Hepatocyte (in vitro differentiated cells): ENCODE measurements around the gene PVALEF. TPM values are rescaled to one million over a fixed set of nuclear protein-coding genes. Genes with fewer than 3 reads are reported as not detected.

ENCODE experiments used
- DNase-seq: peaks from one replicate; pipeline ENCODE4 v3.0.0-alpha.2; 2016; ENCODE audit warnings: low spot score
- H2AFZ ChIP-seq: fragments of 200-600 bp; sonication (generic); 2 replicates; pipeline ENCODE4 v1.6.0; 2016; ENCODE audit warnings: antibody characterized with exemption, mild to moderate bottlenecking
- H3K27ac ChIP-seq: fragments of 200-600 bp; sonication (generic); 2 replicates; pipeline ENCODE4 v1.5.1; 2016; ENCODE audit warnings: mild to moderate bottlenecking
- H3K27me3 ChIP-seq: fragments of 200-600 bp; sonication (generic); 2 replicates; pipeline ENCODE4 v1.6.1; 2016
- H3K36me3 ChIP-seq: fragments of 200-600 bp; sonication (generic); replicated peaks from 2 replicates; pipeline ENCODE4 v1.5.1; 2016; ENCODE audit warnings: low read depth; ENCODE audit not compliant: insufficient read depth
- H3K4me1 ChIP-seq: fragments of 200-600 bp; sonication (generic); 2 replicates; pipeline ENCODE4 v1.5.1; 2016; ENCODE audit warnings: mild to moderate bottlenecking, moderate library complexity; ENCODE audit not compliant: insufficient read depth
- H3K4me2 ChIP-seq: fragments of 200-600 bp; sonication (generic); 2 replicates; pipeline ENCODE4 v1.6.0; 2016
- H3K4me3 ChIP-seq: fragments of 200-600 bp; sonication (generic); 2 replicates; pipeline ENCODE4 v1.5.1; 2016; ENCODE audit warnings: mild to moderate bottlenecking
- H3K79me2 ChIP-seq: fragments of 200-600 bp; sonication (generic); 2 replicates; pipeline ENCODE4 v1.6.0; 2017; ENCODE audit warnings: mild to moderate bottlenecking
- H3K9me2 ChIP-seq: fragments of 200-600 bp; sonication (generic); replicated peaks from 2 replicates; pipeline ENCODE4 v1.6.0; 2017; ENCODE audit warnings: mild to moderate bottlenecking; ENCODE audit not compliant: insufficient read depth
- H3K9me3 ChIP-seq: fragments of 200-600 bp; sonication (generic); 2 replicates; pipeline ENCODE4 v1.5.1; 2016; ENCODE audit warnings: low read depth, mild to moderate bottlenecking
- H4K20me1 ChIP-seq: fragments of 200-600 bp; sonication (generic); 2 replicates; pipeline ENCODE4 v1.6.0; 2016; ENCODE audit warnings: mild to moderate bottlenecking; ENCODE audit not compliant: insufficient read depth, poor library complexity, severe bottlenecking
- CTCF ChIP-seq: fragments of 200-600 bp; sonication (generic); IDR thresholded peaks from 2 replicates; pipeline ENCODE4 v1.5.1; 2016; ENCODE audit warnings: antibody characterized with exemption, mild to moderate bottlenecking; ENCODE audit not compliant: poor library complexity
- EZH2 ChIP-seq: fragments of 200-600 bp; sonication (generic); IDR thresholded peaks from 2 replicates; pipeline ENCODE4 v1.6.1; 2016; ENCODE audit warnings: antibody characterized with exemption, mild to moderate bottlenecking, borderline replicate concordance
- EZH2phosphoT487 ChIP-seq: fragments of 200-600 bp; sonication (generic); IDR thresholded peaks from one replicate; pipeline ENCODE4 v1.6.1; 2018; ENCODE audit warnings: antibody characterized with exemption, mild to moderate bottlenecking, low read depth, moderate library complexity; ENCODE audit not compliant: unreplicated experiment, severe bottlenecking
- WGBS: methylation state at CpG from one replicate; pipeline ENCODE4 v1.1.6; 2016; ENCODE audit warnings: low lambda C conversion rate; ENCODE audit errors: missing lambda C conversion rate; 5-methylcytosine and 5-hydroxymethylcytosine counted together
- polyA plus RNA-seq: library from polyadenylated mRNA; unstranded; fragments of >200 nt; fragmentation: Nextera tagmentation; extraction: Ambion mirVana; gene quantifications from 2 replicates; pipeline ENCODE4 v1.2.1, GENCODE V29; 2016
- total RNA-seq: library from RNA; depleted of rRNA; stranded (reverse); fragments of >200 nt; gene quantifications from 2 replicates; pipeline ENCODE4 v1.2.3, GENCODE V29; 2014

The PVALEF gene
- total and polyA plus RNA-seq, 2 experiments from 2014 or later, result 0.15 TPM; not detected in 1

- 85% methylated on average over 8 of the region's 8 CpGs for WGBS
- no peak overlapping the region for H3K4me3 ChIP-seq
- H3K36me3 ChIP-seq, result no peaks in the 10 kb centered on the region
- no peaks in the 10 kb centered on the region for H4K20me1 ChIP-seq
- H3K79me2 ChIP-seq, result no peaks in the 10 kb centered on the region
- H3K4me2 ChIP-seq, result no peak overlapping the region
- peaks cover 5% of the 10 kb centered on the region for H3K4me1 ChIP-seq
- no peak for DNase-seq
- no peaks in the 10 kb centered on the region for H3K9me3 ChIP-seq
- H3K27ac ChIP-seq, result no peak overlapping the region
- H3K9me2 ChIP-seq, result no peaks in the 10 kb centered on the region
- no peak for TF ChIP-seq EZH2phosphoT487
- TF ChIP-seq EZH2, result no peak
- TF ChIP-seq CTCF, result no peak
- H2AFZ ChIP-seq, result no peak overlapping the region
- no peaks in the 10 kb centered on the region for H3K27me3 ChIP-seq
Observed at GRCh38 chr17:81140018-81140417, 25.3 kb upstream of the PVALEF start.

DNA sequence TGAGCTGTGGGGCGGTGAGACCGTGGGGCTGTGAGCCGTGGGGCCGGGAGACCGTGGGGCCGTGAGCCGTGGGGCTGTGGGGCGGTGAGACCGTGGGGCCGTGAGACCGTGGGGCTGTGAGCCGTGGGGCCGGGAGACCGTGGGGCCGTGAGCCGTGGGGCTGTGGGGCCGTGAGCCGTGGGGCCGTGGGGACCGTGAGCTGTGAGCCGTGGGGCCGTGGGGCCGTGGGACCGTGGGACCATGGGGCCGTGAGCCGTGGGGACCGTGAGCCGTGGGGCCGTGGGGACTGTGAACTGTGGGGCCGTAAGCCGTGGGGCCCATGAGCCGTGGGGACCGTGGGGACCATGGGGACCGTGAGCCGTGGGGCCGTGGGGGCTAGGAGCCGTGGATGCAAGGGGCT, 24.6 kb upstream of the PVALEF start:
- Histone ChIP-seq H3K36me3 (no peaks in the 10 kb centered on the region), H3K4me1 (peaks cover 5% of the 10 kb centered on the region), H3K9me3 (no peaks in the 10 kb centered on the region), H2AFZ (no peak overlapping the region), H3K27ac (no peak overlapping the region), H3K4me2 (no peak overlapping the region), H3K79me2 (no peaks in the 10 kb centered on the region), H3K27me3 (no peaks in the 10 kb centered on the region), H4K20me1 (no peaks in the 10 kb centered on the region), H3K4me3 (no peak overlapping the region), H3K9me2 (no peaks in the 10 kb centered on the region)
- no peak for DNase-seq
- 100% methylated on average over 2 of the region's 37 CpGs for WGBS
- TF ChIP-seq EZH2phosphoT487, result no peak
- TF ChIP-seq CTCF, result no peak
- no peak for TF ChIP-seq EZH2

DNA sequence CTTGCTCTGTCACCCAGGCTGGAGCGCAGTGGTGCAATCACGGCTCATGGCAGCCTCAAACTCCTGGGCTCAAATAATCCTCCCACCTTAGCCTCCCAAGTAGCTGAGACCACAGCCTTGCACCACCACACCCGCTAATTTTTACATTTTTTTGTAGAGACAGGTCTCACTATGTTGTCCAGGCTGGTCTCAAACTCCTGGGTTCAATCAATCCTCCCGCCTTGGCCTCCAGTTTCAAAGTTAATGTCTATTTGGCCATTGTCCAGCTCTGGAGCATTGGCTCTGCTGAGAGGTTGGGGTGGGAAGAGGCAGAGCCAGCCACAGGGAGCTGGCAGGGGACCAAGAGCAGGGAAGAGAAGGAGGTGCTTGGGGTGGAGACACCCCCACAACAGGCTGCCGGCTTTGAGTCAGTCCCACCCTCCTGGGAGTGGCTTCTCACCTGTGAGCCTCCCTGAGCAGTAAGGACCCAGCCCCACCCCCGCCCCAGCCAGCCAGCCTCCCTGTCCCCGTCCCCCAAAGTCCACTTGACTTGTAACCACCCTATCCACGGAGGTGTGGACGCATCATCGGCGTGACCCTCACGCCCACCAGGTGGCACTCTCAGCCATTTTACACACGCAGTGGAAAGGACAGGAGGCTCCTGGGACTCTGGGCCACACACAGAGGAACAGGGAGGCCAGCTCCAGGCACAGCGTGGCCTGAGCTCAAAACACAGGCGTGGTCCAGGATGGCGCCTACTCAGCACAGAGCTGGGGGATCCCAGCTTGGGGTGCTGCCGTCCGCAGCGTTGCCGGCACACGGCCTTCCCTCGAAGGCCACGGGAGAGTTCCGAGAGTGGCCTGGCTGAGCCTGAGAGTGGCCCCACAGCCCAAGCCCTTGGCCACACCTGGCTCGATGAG, 22.8 kb upstream of the PVALEF start:
- no peaks in the 10 kb centered on the region for H3K9me3 ChIP-seq
- H3K9me2 ChIP-seq, result no peaks in the 10 kb centered on the region
- no peak overlapping the region for H3K4me3 ChIP-seq
- no peak overlapping the region for H3K27ac ChIP-seq
- peak overlapping the region; percentile 2 for H2AFZ ChIP-seq
- no peaks in the 10 kb centered on the region for H3K79me2 ChIP-seq
- DNase-seq, result peak; percentile 87
- H3K4me1 ChIP-seq, result peaks cover 5% of the 10 kb centered on the region
- no peak overlapping the region for H3K4me2 ChIP-seq
- no peaks in the 10 kb centered on the region for H3K36me3 ChIP-seq
- H4K20me1 ChIP-seq, result no peaks in the 10 kb centered on the region
- TF ChIP-seq EZH2 (no peak), EZH2phosphoT487 (no peak), CTCF (peak; percentile 85)
- 48% methylated on average over 23 of the region's 25 CpGs for WGBS
- no peaks in the 10 kb centered on the region for H3K27me3 ChIP-seq
